ENCODE data around the gene KIF16B.

GRCh38 chr20:16279320-16279719, 293.9 kb downstream of the KIF16B start:
- TF ChIP-seq, protein P1, sequence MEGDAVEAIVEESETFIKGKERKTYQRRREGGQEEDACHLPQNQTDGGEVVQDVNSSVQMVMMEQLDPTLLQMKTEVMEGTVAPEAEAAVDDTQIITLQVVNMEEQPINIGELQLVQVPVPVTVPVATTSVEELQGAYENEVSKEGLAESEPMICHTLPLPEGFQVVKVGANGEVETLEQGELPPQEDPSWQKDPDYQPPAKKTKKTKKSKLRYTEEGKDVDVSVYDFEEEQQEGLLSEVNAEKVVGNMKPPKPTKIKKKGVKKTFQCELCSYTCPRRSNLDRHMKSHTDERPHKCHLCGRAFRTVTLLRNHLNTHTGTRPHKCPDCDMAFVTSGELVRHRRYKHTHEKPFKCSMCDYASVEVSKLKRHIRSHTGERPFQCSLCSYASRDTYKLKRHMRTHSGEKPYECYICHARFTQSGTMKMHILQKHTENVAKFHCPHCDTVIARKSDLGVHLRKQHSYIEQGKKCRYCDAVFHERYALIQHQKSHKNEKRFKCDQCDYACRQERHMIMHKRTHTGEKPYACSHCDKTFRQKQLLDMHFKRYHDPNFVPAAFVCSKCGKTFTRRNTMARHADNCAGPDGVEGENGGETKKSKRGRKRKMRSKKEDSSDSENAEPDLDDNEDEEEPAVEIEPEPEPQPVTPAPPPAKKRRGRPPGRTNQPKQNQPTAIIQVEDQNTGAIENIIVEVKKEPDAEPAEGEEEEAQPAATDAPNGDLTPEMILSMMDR (IDR thresholded peaks at IDR 0.05; ENCODE audit: low read depth, low read length, missing input control), result no peak
- TF ChIP-seq RAD21 (IDR thresholded peaks at IDR 0.05) (no peak), GABPA (IDR thresholded peaks at IDR 0.05 in 1 of 2, conservative IDR thresholded peaks at IDR 0.05 in 1 of 2) (no peak), SP1 (IDR thresholded peaks at IDR 0.05) (no peak), YY1 (IDR thresholded peaks at IDR 0.05) (no peak)
- TF ChIP-seq, protein P2, sequence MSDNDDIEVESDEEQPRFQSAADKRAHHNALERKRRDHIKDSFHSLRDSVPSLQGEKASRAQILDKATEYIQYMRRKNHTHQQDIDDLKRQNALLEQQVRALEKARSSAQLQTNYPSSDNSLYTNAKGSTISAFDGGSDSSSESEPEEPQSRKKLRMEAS (IDR thresholded peaks at IDR 0.05), result no peak

Data from liver (tissue), 3 donors.